Breast epithelium (tissue), 3 donors: ENCODE results near the gene MKI67.

ENCODE experiments used
- CTCF ChIP-seq, 3 donors: fragments of 450-650 bp; IDR thresholded peaks; one replicate each; pipeline ENCODE4 v1.5.1; 2016 to 2017; ENCODE audit warnings: antibody characterized with exemption in 3 of 3, mild to moderate bottlenecking in 3 of 3, moderate library complexity in 3 of 3
- POLR2A ChIP-seq: fragments of 450-650 bp; IDR thresholded peaks from one replicate; pipeline ENCODE4 v1.6.1; 2016; ENCODE audit warnings: antibody characterized with exemption, mild to moderate bottlenecking, moderate library complexity

- TF ChIP-seq CTCF (IDR thresholded peaks at IDR 0.05) (no peak), POLR2A (no peak)
Observed at GRCh38 chr10:128113026-128113425, 13.2 kb downstream of the MKI67 start.
